HG03135 (cell line): ENCODE results near the gene OR6M1.

Source experiments
- ATAC-seq: cut with Tn5 transposase; IDR thresholded peaks from one replicate; pipeline ENCODE4 v1.9.1; 2021; ENCODE audit warnings: mild to moderate bottlenecking, moderate library complexity; ENCODE audit not compliant: unreplicated experiment

Gene OR6M1

GRCh38 chr11:123806249-123806648 lies at the start of gene OR6M1:
Gene OR6M1, minus strand, starts transcription at chr11:123806349. Its CDS starts 0 bp downstream, at chr11:123806349.
- no peak for ATAC-seq

- no peak for ATAC-seq
Measured at GRCh38 chr11:123853038-123853437, 46.9 kb upstream of the OR6M1 start.

- ATAC-seq = no peak
Measured at GRCh38 chr11:123852321-123852720, 46.2 kb upstream of the OR6M1 start.

GRCh38 chr11:123851110-123851509 lies 45.0 kb upstream of the OR6M1 start:
- ATAC-seq = no peak

GRCh38 chr11:123841174-123841573 lies 35.0 kb upstream of the OR6M1 start:
- no peak for ATAC-seq

- no peak for ATAC-seq
Measured at GRCh38 chr11:123839131-123839530, 33.0 kb upstream of the OR6M1 start.

GRCh38 chr11:123838659-123839058 lies 32.5 kb upstream of the OR6M1 start:
- ATAC-seq = no peak

GRCh38 chr11:123838199-123838598 lies 32.0 kb upstream of the OR6M1 start:
- no peak for ATAC-seq

GRCh38 chr11:123833095-123833494 lies 26.9 kb upstream of the OR6M1 start:
- ATAC-seq = no peak

- no peak for ATAC-seq
Measured at GRCh38 chr11:123829745-123830144, 23.6 kb upstream of the OR6M1 start.

- ATAC-seq = no peak
Measured at GRCh38 chr11:123822599-123822998, 16.4 kb upstream of the OR6M1 start.

GRCh38 chr11:123822032-123822431 lies 15.9 kb upstream of the OR6M1 start:
- no peak for ATAC-seq

GRCh38 chr11:123815122-123815521 lies 9.0 kb upstream of the OR6M1 start:
- ATAC-seq = no peak

GRCh38 chr11:123801765-123802164 lies 4.4 kb downstream of the OR6M1 start:
- no peak for ATAC-seq

- ATAC-seq = no peak
Measured at GRCh38 chr11:123800036-123800435, 6.1 kb downstream of the OR6M1 start.

- ATAC-seq = no peak
Measured at GRCh38 chr11:123799438-123799837, 6.7 kb downstream of the OR6M1 start.

- ATAC-seq = no peak
Measured at GRCh38 chr11:123798513-123799252, 7.5 kb downstream of the OR6M1 start.

- ATAC-seq = no peak
Measured at GRCh38 chr11:123798079-123798478, 8.1 kb downstream of the OR6M1 start.

- ATAC-seq = no peak
Measured at GRCh38 chr11:123797541-123797940, 8.6 kb downstream of the OR6M1 start.

GRCh38 chr11:123797114-123797513 lies 9.0 kb downstream of the OR6M1 start:
- ATAC-seq = no peak

- ATAC-seq = no peak
Measured at GRCh38 chr11:123796226-123796625, 9.9 kb downstream of the OR6M1 start.

GRCh38 chr11:123783536-123783935 lies 22.6 kb downstream of the OR6M1 start:
- no peak for ATAC-seq

GRCh38 chr11:123778511-123778910 lies 27.6 kb downstream of the OR6M1 start:
- no peak for ATAC-seq
